PC-3 (cell line): ENCODE measurements around the gene ZNF23. TPM values are rescaled to one million over a fixed set of nuclear protein-coding genes. Genes with fewer than 3 reads are reported as not detected.

Experiments used
- ATAC-seq: fragments of 200-7000 bp; cut with Tn5 transposase; 2 replicates; pipeline ENCODE4 v1.9.1; 2020; ENCODE audit warnings: mild to moderate bottlenecking, moderate library complexity
- BruUV-seq: library from RNA; stranded (reverse); fragments of 400-500 nt; replicated peaks from 2 replicates; lab custom pipeline; 2021; lab: Mats Ljungman, UMichigan
- CTCF ChIA-PET: fragments of 300-600 bp; sonication (Branson Sonifier 250); formaldehyde crosslinking; loops from one replicate; lab custom pipeline; 2022; ENCODE audit warnings: antibody characterized with exemption; lab: Charles Lee
- POLR2A ChIA-PET: fragments of 300-600 bp; sonication (Branson Sonifier 250); formaldehyde crosslinking; loops from one replicate; lab custom pipeline; 2022; ENCODE audit warnings: antibody characterized with exemption; ENCODE audit not compliant: unreplicated experiment; lab: Charles Lee
- DNase-seq: peaks from one replicate; pipeline ENCODE4 v3.0.0-alpha.2; 2015
- H2AFZ ChIP-seq: fragments of 300-600 bp; sonication (generic); 2 replicates; pipeline ENCODE4 v1.6.0; 2016; ENCODE audit warnings: antibody characterized with exemption, low read length
- H3F3A ChIP-seq: fragments of 300-600 bp; sonication (generic); one replicate; pipeline ENCODE4 v1.6.0; 2017; ENCODE audit warnings: antibody characterized with exemption, low read length, control low read depth, mild to moderate bottlenecking; ENCODE audit not compliant: unreplicated experiment
- H3K27ac ChIP-seq: fragments of 300-600 bp; sonication (generic); 2 replicates; pipeline ENCODE4 v1.5.1; 2016; ENCODE audit warnings: mild to moderate bottlenecking, low read length
- H3K27me3 ChIP-seq: fragments of 300-600 bp; sonication (generic); 2 replicates; pipeline ENCODE4 v1.6.1; 2016; ENCODE audit warnings: low read length, mixed read lengths
- H3K36me3 ChIP-seq: fragments of 300-600 bp; sonication (generic); 2 replicates; pipeline ENCODE4 v1.6.1; 2016; ENCODE audit warnings: low read depth, mixed run types, low read length, mixed read lengths
- H3K4me1 ChIP-seq: fragments of 300-600 bp; sonication (generic); 2 replicates; pipeline ENCODE4 v1.5.1; 2016; ENCODE audit warnings: low read length; ENCODE audit not compliant: insufficient read depth
- H3K4me2 ChIP-seq: fragments of 300-600 bp; sonication (generic); 2 replicates; pipeline ENCODE4 v1.6.0; 2016; ENCODE audit warnings: low read length
- H3K4me3 ChIP-seq: fragments of 300-600 bp; sonication (generic); 2 replicates; pipeline ENCODE4 v1.5.1; 2016; ENCODE audit warnings: mild to moderate bottlenecking, low read length, mixed read lengths
- H3K79me2 ChIP-seq: fragments of 300-600 bp; sonication (generic); 2 replicates; pipeline ENCODE4 v1.6.1; 2017; ENCODE audit warnings: low read length, mixed read lengths
- H3K9ac ChIP-seq: fragments of 300-600 bp; sonication (generic); 2 replicates; pipeline ENCODE4 v1.6.0; 2016; ENCODE audit warnings: mild to moderate bottlenecking, low read length
- H3K9me2 ChIP-seq: fragments of 300-600 bp; sonication (generic); replicated peaks from 2 replicates; pipeline ENCODE4 v1.6.1; 2016; ENCODE audit warnings: mixed run types, low read length, mixed read lengths
- H3K9me3 ChIP-seq: fragments of 300-600 bp; sonication (generic); 2 replicates; pipeline ENCODE4 v1.6.1; 2016; ENCODE audit warnings: low read length, mixed read lengths
- H4K20me1 ChIP-seq: fragments of 300-600 bp; sonication (generic); 2 replicates; pipeline ENCODE4 v1.6.1; 2016; ENCODE audit warnings: low read length, mixed read lengths
- EZH2 ChIP-seq: fragments of 300-600 bp; sonication (generic); IDR thresholded peaks from one replicate; pipeline ENCODE4 v1.6.1; 2017; ENCODE audit warnings: antibody characterized with exemption, mild to moderate bottlenecking, low read length; ENCODE audit not compliant: unreplicated experiment
- EZH2phosphoT487 ChIP-seq: fragments of 300-600 bp; sonication (generic); IDR thresholded peaks from 2 replicates; pipeline ENCODE4 v1.6.1; 2018; ENCODE audit warnings: mild to moderate bottlenecking, antibody characterized with exemption, low read length, borderline replicate concordance
- intact Hi-C: fragments of 100-400 bp; cut with micrococcal nuclease; formaldehyde crosslinking; loops from 2 replicates; pipeline ENCODE4 v1.9.0; 2023
- total RNA-seq: library from RNA; depleted of rRNA; stranded (reverse); fragments of >200 nt; gene quantifications from 2 replicates; pipeline ENCODE4 v1.2.3, GENCODE V29; 2014
- TF ChIP-seq, protein P1 (sequence below): fragments of 300-600 bp; sonication (generic); conservative IDR thresholded peaks from 2 replicates; pipeline ENCODE4 v1.5.1; 2017; ENCODE audit warnings: antibody characterized with exemption, low read depth, mild to moderate bottlenecking, low read length

Gene ZNF23
- total RNA-seq, 1 experiment from 2014 or later: 7.5 TPM

DNA sequence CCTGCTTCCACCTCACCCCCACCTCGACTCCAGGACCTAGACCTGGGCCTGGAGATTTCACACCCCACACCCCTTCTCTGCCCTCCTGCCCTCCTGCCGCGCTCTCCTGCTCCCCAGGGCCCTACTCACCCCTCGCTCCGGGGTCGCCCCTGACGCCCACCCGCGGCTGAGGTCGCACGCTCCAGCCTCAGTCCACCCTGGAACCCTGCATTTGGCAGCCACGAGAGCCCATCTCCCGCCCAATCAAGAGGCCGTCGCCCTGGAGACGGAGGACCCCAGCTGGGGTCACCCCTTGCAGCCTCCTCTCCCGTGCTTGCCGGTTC lies 36.3 kb downstream of the ZNF23 start:
- TF ChIP-seq EZH2phosphoT487: no peak
- TF ChIP-seq EZH2: no peak
- TF ChIP-seq, protein P1, sequence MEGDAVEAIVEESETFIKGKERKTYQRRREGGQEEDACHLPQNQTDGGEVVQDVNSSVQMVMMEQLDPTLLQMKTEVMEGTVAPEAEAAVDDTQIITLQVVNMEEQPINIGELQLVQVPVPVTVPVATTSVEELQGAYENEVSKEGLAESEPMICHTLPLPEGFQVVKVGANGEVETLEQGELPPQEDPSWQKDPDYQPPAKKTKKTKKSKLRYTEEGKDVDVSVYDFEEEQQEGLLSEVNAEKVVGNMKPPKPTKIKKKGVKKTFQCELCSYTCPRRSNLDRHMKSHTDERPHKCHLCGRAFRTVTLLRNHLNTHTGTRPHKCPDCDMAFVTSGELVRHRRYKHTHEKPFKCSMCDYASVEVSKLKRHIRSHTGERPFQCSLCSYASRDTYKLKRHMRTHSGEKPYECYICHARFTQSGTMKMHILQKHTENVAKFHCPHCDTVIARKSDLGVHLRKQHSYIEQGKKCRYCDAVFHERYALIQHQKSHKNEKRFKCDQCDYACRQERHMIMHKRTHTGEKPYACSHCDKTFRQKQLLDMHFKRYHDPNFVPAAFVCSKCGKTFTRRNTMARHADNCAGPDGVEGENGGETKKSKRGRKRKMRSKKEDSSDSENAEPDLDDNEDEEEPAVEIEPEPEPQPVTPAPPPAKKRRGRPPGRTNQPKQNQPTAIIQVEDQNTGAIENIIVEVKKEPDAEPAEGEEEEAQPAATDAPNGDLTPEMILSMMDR: no peak
- H3K27me3 ChIP-seq: peaks cover 10% of the 10 kb centered on the region
- H3K4me2 ChIP-seq: no peak overlapping the region
- H3K4me3 ChIP-seq: no peak overlapping the region
- H3K9me3 ChIP-seq: no peaks in the 10 kb centered on the region
- H3F3A ChIP-seq: no peaks in the 10 kb centered on the region
- DNase-seq (no peak), ATAC-seq (no peak)
- H3K4me1 ChIP-seq: no peaks in the 10 kb centered on the region
- H4K20me1 ChIP-seq: no peaks in the 10 kb centered on the region
- H3K27ac ChIP-seq: no peak overlapping the region
- ChIA-PET POLR2A (no interaction called here), CTCF (no interaction called here)
- no peaks in the 10 kb centered on the region for H3K9me2 ChIP-seq
- intact Hi-C loops: no loop called here
- H3K79me2 ChIP-seq: no peaks in the 10 kb centered on the region
- no TSS peak for BruUV-seq
- no peaks in the 10 kb centered on the region for H3K36me3 ChIP-seq
- no peak overlapping the region for H3K9ac ChIP-seq
- no peak overlapping the region for H2AFZ ChIP-seq

DNA sequence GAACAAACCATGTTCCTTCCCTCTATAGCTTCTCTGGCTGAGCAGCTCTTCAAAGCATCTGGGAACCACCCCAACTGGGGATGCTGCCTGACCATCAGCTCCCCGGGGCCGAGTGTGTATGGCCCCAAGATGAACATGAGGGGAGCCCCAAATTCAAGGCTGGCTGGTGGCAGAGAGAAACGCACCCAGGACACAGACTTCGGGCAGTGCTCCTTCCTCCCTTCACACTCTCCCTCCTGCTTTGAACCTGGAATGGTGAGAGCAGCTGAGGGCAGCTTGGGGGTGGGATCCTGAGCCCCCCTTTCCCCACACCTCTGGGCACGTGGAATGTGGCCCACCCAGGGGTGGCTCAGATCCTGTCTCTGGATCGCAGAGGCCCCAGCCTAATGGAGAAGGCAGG lies 37.4 kb downstream of the ZNF23 start:
- Histone ChIP-seq H3K4me1 (no peaks in the 10 kb centered on the region), H3F3A (no peaks in the 10 kb centered on the region), H3K4me3 (no peak overlapping the region), H4K20me1 (no peaks in the 10 kb centered on the region), H3K9me2 (no peaks in the 10 kb centered on the region), H3K27me3 (peaks cover 10% of the 10 kb centered on the region), H3K4me2 (no peak overlapping the region), H3K9ac (no peak overlapping the region), H2AFZ (no peak overlapping the region), H3K9me3 (no peaks in the 10 kb centered on the region), H3K79me2 (no peaks in the 10 kb centered on the region), H3K27ac (no peak overlapping the region), H3K36me3 (no peaks in the 10 kb centered on the region)
- ATAC-seq: no peak
- ChIA-PET POLR2A (no interaction called here), CTCF (no interaction called here)
- BruUV-seq: no TSS peak
- intact Hi-C loops: no loop called here
- TF ChIP-seq EZH2phosphoT487: no peak
- TF ChIP-seq EZH2: no peak
- TF ChIP-seq, protein P1: no peak
- DNase-seq: no peak

DNA sequence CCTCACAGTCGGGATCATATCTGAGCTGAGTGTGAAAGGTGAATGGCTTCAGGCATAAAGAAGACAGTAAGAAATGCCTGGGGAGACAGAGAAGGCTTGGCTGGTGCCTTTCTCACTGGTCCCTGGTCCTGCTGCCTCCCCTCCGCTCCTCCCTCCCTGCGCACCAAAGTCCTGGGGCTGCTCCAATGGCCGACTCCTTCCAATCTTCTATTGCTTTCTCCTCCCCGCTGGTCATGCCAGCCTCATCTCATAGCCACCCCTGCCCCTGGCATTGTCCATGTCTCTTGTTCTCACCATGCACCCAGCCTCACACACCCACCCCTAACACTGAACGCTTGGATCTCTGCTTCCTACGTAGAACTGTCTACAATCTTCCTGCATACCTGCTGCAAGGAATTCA lies 38.2 kb downstream of the ZNF23 start:
- Histone ChIP-seq H3K9me3 (no peaks in the 10 kb centered on the region), H3F3A (no peaks in the 10 kb centered on the region), H3K4me1 (no peaks in the 10 kb centered on the region), H3K27ac (no peak overlapping the region), H3K4me3 (no peak overlapping the region), H3K79me2 (no peaks in the 10 kb centered on the region), H3K9me2 (no peaks in the 10 kb centered on the region), H3K36me3 (no peaks in the 10 kb centered on the region), H3K4me2 (no peak overlapping the region), H4K20me1 (no peaks in the 10 kb centered on the region), H3K9ac (no peak overlapping the region), H2AFZ (no peak overlapping the region), H3K27me3 (peaks cover 13% of the 10 kb centered on the region)
- CTCF ChIA-PET: no interaction called here
- DNase-seq (no peak), ATAC-seq (no peak)
- no TSS peak for BruUV-seq
- TF ChIP-seq, protein P1: no peak
- TF ChIP-seq EZH2: no peak
- no peak for TF ChIP-seq EZH2phosphoT487
- POLR2A ChIA-PET: no interaction called here
- intact Hi-C loops: no loop called here
